Transverse colon (tissue), 4 donors: ENCODE results near the gene TAPT1.

Experiments used
- EP300 ChIP-seq: sonication (generic); formaldehyde crosslinking; IDR thresholded peaks from one replicate; pipeline ENCODE4 v1.6.1; 2017; ENCODE audit warnings: antibody characterized with exemption, low read depth
- POLR2A ChIP-seq: fragments of 450-650 bp; IDR thresholded peaks from one replicate; pipeline ENCODE4 v1.6.1; 2016; ENCODE audit warnings: antibody characterized with exemption, mild to moderate bottlenecking, moderate library complexity
- POLR2AphosphoS5 ChIP-seq, 3 donors: sonication (generic); formaldehyde crosslinking; IDR thresholded peaks; one replicate each; pipeline ENCODE4 v1.6.1; 2016; ENCODE audit warnings: antibody characterized with exemption in 3 of 3
- TF ChIP-seq, protein P1 (sequence below), 5 experiments: fragments of 200-600 bp in 3 of 5; fragments of 450-650 bp in 2 of 5; sonication (generic) in 3 of 5; IDR thresholded peaks; 1 replicate in 2 of 5; 2 replicates in 3 of 5; pipeline ENCODE4 v1.5.1; 2016 to 2017; ENCODE audit warnings: antibody characterized with exemption in 5 of 5, inconsistent platforms in 3 of 5, mild to moderate bottlenecking in 2 of 5, moderate library complexity in 1 of 5

DNA sequence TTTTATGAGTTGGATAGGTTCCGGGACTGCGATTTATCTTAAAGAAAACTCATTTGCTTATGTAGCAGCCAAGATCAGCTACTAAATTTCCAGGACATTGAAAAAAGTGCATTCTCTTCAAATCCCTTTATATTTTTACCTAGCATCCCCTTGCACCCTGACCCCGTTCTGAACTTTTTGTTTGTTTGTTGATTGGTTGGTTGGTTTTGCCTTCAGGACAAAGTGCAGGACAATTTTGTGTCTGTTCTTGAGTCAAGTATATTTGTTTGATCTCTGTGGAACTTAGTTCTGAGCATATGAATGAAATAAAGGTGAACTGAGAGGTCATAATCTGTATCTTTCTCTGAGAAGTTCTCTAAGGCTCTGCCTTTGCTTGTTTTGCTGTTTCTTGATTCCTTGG lies 12.8 kb upstream of the TAPT1 start:
- TF ChIP-seq, protein P1, sequence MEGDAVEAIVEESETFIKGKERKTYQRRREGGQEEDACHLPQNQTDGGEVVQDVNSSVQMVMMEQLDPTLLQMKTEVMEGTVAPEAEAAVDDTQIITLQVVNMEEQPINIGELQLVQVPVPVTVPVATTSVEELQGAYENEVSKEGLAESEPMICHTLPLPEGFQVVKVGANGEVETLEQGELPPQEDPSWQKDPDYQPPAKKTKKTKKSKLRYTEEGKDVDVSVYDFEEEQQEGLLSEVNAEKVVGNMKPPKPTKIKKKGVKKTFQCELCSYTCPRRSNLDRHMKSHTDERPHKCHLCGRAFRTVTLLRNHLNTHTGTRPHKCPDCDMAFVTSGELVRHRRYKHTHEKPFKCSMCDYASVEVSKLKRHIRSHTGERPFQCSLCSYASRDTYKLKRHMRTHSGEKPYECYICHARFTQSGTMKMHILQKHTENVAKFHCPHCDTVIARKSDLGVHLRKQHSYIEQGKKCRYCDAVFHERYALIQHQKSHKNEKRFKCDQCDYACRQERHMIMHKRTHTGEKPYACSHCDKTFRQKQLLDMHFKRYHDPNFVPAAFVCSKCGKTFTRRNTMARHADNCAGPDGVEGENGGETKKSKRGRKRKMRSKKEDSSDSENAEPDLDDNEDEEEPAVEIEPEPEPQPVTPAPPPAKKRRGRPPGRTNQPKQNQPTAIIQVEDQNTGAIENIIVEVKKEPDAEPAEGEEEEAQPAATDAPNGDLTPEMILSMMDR (IDR thresholded peaks at IDR 0.05) = no peak
- TF ChIP-seq POLR2AphosphoS5 (IDR thresholded peaks at IDR 0.05) = no peak
- TF ChIP-seq POLR2A = no peak
- TF ChIP-seq EP300 = no peak
